Measurements from ENCODE around the gene MACF1. TPM values are rescaled to one million over a fixed set of nuclear protein-coding genes. Genes with fewer than 3 reads are reported as not detected.
A peak's percentile ranks its signal among the peaks of the same experiment; 100 is the strongest.

The MACF1 gene
- total RNA-seq, 1 donor from 2014 or later = 431 TPM

DNA sequence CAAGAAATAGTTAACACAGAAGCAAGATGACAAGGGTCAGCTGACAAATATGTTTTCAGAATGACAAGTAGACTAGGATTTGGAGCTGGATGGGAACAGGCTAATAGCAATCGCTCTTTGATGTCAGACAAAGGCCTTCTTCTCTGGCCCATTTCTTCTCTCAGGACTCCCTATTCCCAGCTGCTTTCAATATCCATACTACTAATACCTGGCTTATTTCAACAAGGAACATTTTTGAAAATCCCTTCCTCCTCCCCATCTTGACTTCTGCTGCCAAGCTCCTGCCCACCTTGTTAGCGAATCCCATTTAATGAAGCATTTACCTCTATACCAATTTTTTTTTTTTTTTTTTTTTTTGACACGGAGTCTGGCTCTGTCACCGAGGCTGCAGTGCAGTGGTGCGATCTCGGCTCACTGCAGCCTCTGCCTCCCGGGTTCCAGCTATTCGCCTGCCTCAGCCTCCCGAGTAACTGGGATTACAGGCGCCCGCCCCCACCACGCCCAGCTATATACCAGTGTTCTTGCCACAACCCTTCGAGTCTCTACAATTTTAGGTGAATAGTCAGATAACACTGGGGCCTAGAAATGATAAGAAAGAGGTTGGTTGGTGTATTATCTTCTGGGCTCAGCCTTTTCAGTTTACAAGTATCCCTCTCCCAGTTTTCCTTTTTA lies 68.4 kb downstream of the MACF1 start:
- Mint-ChIP-seq H3K27me3 (ENCODE audit: unreplicated experiment) (no peaks in the 10 kb centered on the region), H3K36me3 (ENCODE audit: unreplicated experiment) (peaks cover 10% of the 10 kb centered on the region), H3K4me1 (ENCODE audit: unreplicated experiment) (peaks cover 54% of the 10 kb centered on the region), H3K27ac (ENCODE audit: unreplicated experiment) (peak overlapping the region; percentile 82), H3K4me3 (ENCODE audit: unreplicated experiment) (no peak overlapping the region), H3K9me3 (ENCODE audit: unreplicated experiment) (no peaks in the 10 kb centered on the region)
- TF ChIP-seq, protein P1, sequence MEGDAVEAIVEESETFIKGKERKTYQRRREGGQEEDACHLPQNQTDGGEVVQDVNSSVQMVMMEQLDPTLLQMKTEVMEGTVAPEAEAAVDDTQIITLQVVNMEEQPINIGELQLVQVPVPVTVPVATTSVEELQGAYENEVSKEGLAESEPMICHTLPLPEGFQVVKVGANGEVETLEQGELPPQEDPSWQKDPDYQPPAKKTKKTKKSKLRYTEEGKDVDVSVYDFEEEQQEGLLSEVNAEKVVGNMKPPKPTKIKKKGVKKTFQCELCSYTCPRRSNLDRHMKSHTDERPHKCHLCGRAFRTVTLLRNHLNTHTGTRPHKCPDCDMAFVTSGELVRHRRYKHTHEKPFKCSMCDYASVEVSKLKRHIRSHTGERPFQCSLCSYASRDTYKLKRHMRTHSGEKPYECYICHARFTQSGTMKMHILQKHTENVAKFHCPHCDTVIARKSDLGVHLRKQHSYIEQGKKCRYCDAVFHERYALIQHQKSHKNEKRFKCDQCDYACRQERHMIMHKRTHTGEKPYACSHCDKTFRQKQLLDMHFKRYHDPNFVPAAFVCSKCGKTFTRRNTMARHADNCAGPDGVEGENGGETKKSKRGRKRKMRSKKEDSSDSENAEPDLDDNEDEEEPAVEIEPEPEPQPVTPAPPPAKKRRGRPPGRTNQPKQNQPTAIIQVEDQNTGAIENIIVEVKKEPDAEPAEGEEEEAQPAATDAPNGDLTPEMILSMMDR (IDR thresholded peaks at IDR 0.05) = no peak
- no peak for DNase-seq (ENCODE audit: extremely low spot score, unreplicated experiment)

DNA sequence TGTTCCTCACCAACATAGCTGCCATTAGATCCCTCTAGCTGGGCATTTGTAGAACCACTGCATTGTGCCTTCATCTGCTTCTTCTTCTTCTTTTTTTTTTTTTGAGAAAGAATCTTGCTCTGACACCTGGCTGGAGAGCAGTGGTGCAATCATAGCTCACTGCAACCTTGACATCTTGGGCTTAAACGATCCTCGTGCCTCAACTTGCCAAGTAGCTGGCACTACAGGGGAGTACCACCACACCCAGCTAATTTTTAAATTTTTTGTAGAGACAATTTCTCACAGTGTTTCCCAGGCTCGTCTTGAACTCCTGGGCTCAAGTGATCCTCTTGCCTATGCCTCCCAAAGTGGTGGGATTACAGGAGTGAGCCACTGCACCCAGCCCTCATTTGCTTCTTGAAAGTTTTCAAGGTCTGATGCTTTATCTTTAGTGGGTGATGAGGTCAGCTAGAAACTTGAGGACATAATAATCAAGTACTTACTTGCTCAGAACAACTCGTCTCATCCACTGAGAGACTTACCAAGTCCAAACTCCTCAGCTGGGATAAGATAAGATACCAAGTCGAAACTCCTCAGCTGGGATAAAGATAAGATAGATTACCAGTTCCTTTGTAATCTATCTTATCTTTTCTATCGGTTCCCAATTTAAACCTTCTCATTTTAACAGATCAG lies 71.5 kb downstream of the MACF1 start:
- H3K36me3 Mint-ChIP-seq (ENCODE audit: unreplicated experiment) = peaks cover 6% of the 10 kb centered on the region
- peaks cover 33% of the 10 kb centered on the region for H3K4me1 Mint-ChIP-seq (ENCODE audit: unreplicated experiment)
- no peaks in the 10 kb centered on the region for H3K9me3 Mint-ChIP-seq (ENCODE audit: unreplicated experiment)
- H3K4me3 Mint-ChIP-seq (ENCODE audit: unreplicated experiment) = no peak overlapping the region
- H3K27me3 Mint-ChIP-seq (ENCODE audit: unreplicated experiment) = no peaks in the 10 kb centered on the region
- no peak overlapping the region for H3K27ac Mint-ChIP-seq (ENCODE audit: unreplicated experiment)
- TF ChIP-seq, protein P1 (IDR thresholded peaks at IDR 0.05) = no peak
- DNase-seq (ENCODE audit: extremely low spot score, unreplicated experiment) = no peak

DNA sequence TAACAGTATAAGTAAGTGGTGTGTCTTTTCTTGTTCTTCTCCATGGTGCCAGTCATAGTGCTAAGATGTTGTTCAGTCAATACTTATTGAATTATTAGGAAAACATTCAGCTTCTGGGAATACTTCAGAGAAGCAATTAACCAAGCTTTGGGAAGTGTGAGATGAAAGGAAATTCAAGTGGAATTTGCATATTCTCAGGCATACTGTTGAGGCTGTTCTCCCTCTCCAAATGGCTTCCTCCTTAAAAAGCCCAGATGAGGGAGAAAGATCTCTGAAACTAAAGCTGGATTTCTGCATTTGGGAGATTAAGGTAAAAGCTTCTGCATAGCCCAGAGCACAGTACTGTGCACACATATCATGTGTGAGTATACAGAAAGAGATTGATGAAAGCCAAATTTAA lies 73.4 kb downstream of the MACF1 start:
- Mint-ChIP-seq H3K27me3 (ENCODE audit: unreplicated experiment) (no peaks in the 10 kb centered on the region), H3K9me3 (ENCODE audit: unreplicated experiment) (no peaks in the 10 kb centered on the region), H3K4me1 (ENCODE audit: unreplicated experiment) (peaks cover 21% of the 10 kb centered on the region), H3K4me3 (ENCODE audit: unreplicated experiment) (no peak overlapping the region), H3K36me3 (ENCODE audit: unreplicated experiment) (peaks cover 13% of the 10 kb centered on the region), H3K27ac (ENCODE audit: unreplicated experiment) (no peak overlapping the region)
- TF ChIP-seq, protein P1 (IDR thresholded peaks at IDR 0.05) = no peak
- no peak for DNase-seq (ENCODE audit: extremely low spot score, unreplicated experiment)

DNA sequence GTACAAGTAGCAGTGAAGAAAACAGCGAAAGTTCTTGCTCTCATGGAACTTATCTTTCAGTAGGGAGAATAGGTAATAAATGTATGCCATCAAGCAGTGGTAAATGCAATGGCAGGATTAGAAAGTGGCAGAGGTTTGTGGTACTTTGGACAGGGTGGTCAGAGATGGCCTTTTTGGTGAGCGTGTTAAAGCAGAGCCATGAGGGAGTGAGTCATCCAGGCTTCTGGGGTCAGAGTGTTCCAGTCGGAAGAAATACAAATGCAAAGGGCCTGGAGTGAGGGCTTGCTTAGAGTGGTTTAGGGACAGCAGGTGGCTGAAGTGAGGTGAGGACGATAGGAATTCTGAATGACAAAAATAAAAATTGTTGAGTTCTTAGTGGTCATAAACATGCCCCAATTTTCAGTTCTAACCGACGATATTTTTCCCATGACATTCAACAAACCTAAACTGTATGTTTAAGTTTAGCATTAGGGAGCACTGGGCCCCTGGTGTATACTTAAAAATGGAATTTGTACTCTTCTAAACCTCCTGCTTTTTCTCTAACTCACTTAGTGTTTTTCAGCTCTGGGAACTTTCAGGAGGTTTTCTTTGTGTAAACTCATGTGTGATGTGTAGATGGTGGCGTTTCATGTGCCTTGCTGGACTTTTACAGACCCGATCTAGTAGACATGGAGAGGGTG lies 78.2 kb downstream of the MACF1 start:
- H3K4me3 Mint-ChIP-seq (ENCODE audit: unreplicated experiment) = no peak overlapping the region
- H3K4me1 Mint-ChIP-seq (ENCODE audit: unreplicated experiment) = peaks cover 18% of the 10 kb centered on the region
- H3K36me3 Mint-ChIP-seq (ENCODE audit: unreplicated experiment) = peaks cover 44% of the 10 kb centered on the region
- H3K9me3 Mint-ChIP-seq (ENCODE audit: unreplicated experiment) = no peaks in the 10 kb centered on the region
- H3K27ac Mint-ChIP-seq (ENCODE audit: unreplicated experiment) = peak overlapping the region; percentile 67
- TF ChIP-seq, protein P1 (IDR thresholded peaks at IDR 0.05) = no peak
- DNase-seq (ENCODE audit: extremely low spot score, unreplicated experiment) = no peak
- H3K27me3 Mint-ChIP-seq (ENCODE audit: unreplicated experiment) = no peaks in the 10 kb centered on the region

DNA sequence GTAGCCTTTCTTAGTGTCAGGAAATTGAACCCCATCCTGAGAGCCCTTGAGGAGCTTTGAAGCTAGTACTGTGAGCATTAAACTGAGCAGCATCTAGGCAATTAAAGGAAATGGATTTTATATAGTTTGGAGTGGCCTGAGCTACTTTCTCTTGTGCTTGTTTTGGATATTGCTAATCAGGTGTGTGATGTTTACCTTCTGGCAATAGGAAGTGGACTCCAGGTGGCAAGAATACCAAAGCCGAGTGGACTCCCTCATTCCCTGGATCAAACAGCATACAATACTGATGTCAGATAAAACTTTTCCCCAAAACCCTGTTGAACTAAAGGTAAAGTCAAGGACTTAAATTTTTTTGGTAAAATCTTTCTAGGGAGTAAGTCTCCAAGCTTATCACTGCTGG lies 79.4 kb downstream of the MACF1 start:
- Mint-ChIP-seq H3K27ac (ENCODE audit: unreplicated experiment) (no peak overlapping the region), H3K27me3 (ENCODE audit: unreplicated experiment) (no peaks in the 10 kb centered on the region), H3K36me3 (ENCODE audit: unreplicated experiment) (peaks cover 46% of the 10 kb centered on the region), H3K9me3 (ENCODE audit: unreplicated experiment) (no peaks in the 10 kb centered on the region), H3K4me1 (ENCODE audit: unreplicated experiment) (peaks cover 13% of the 10 kb centered on the region), H3K4me3 (ENCODE audit: unreplicated experiment) (no peak overlapping the region)
- TF ChIP-seq, protein P1 (IDR thresholded peaks at IDR 0.05) = no peak
- no peak for DNase-seq (ENCODE audit: extremely low spot score, unreplicated experiment)

Measured in osteocyte (in vitro differentiated cells).